ENCODE results near the gene MS4A18.

GRCh38 chr11:60701469-60701818 is 23.1 kb upstream of the MS4A18 start:
- TF ChIP-seq CREB1 (IDR thresholded peaks at IDR 0.05; ENCODE audit: low read depth), result no peak
- TF ChIP-seq CEBPB (IDR thresholded peaks at IDR 0.05), result no peak
- TF ChIP-seq FOXM1 (IDR thresholded peaks at IDR 0.05; ENCODE audit: borderline replicate concordance, low read depth), result no peak
- TF ChIP-seq EP300 (IDR thresholded peaks at IDR 0.05; ENCODE audit: borderline replicate concordance), result no peak
- TF ChIP-seq EGR1 (IDR thresholded peaks at IDR 0.05), result no peak
- TF ChIP-seq MAX (IDR thresholded peaks at IDR 0.05), result no peak
- no peak for TF ChIP-seq REST (IDR thresholded peaks at IDR 0.05; ENCODE audit: low read depth)
- no peak for TF ChIP-seq YY1 (IDR thresholded peaks at IDR 0.05; ENCODE audit: low read depth)
- TF ChIP-seq TAF1 (IDR thresholded peaks at IDR 0.05; ENCODE audit: low read depth), result no peak

Measured in Ishikawa (cell line).